Superior temporal gyrus (tissue), 1 donor: ENCODE measurements around the gene PDPR.
"Not testable (repeated sequence)": the region's sequence is repeated elsewhere in the genome, so short reads cannot be mapped to it uniquely, and the experiment has no call there.

Source experiments
- DNase-seq: peaks from one replicate; pipeline ENCODE4 v3.0.0-alpha.2; 2016; ENCODE audit errors: extremely low spot score

PDPR gene

GRCh38 chr16:70113982-70114826, at the start of gene PDPR:
PDPR (plus strand) TSS chr16:70114332; CDS start chr16:70120493, 6,161 bp downstream.
- DNase-seq, result peak; percentile 84

- peak; percentile 17 for DNase-seq
Observed at GRCh38 chr16:70064841-70065370, 49.2 kb upstream of the PDPR start.

- not testable (repeated sequence) for DNase-seq
Observed at GRCh38 chr16:70065376-70065745, 48.8 kb upstream of the PDPR start.

- DNase-seq, result peak; percentile 72
Observed at GRCh38 chr16:70065746-70066658, 48.1 kb upstream of the PDPR start.

- DNase-seq, result not testable (repeated sequence)
Observed at GRCh38 chr16:70066751-70067150, 47.4 kb upstream of the PDPR start.

GRCh38 chr16:70079081-70079480, 35.1 kb upstream of the PDPR start:
- DNase-seq, result not testable (repeated sequence)

GRCh38 chr16:70081219-70081618, 32.9 kb upstream of the PDPR start:
- DNase-seq, result not testable (repeated sequence)

GRCh38 chr16:70083931-70084330, 30.2 kb upstream of the PDPR start:
- DNase-seq, result not testable (repeated sequence)

GRCh38 chr16:70088160-70088559, 26.0 kb upstream of the PDPR start:
- DNase-seq, result not testable (repeated sequence)

GRCh38 chr16:70088877-70089276, 25.3 kb upstream of the PDPR start:
- not testable (repeated sequence) for DNase-seq

GRCh38 chr16:70089289-70089688, 24.8 kb upstream of the PDPR start:
- not testable (repeated sequence) for DNase-seq

- DNase-seq, result not testable (repeated sequence)
Observed at GRCh38 chr16:70091104-70091503, 23.0 kb upstream of the PDPR start.

- not testable (repeated sequence) for DNase-seq
Observed at GRCh38 chr16:70094096-70094495, 20.0 kb upstream of the PDPR start.

- not testable (repeated sequence) for DNase-seq
Observed at GRCh38 chr16:70109583-70110279, 4.4 kb upstream of the PDPR start.

GRCh38 chr16:70112162-70112561, 2.0 kb upstream of the PDPR start:
- DNase-seq, result not testable (repeated sequence)

GRCh38 chr16:70113599-70113981, 542 bp upstream of the PDPR start:
- DNase-seq, result not testable (repeated sequence)

- DNase-seq, result not testable (repeated sequence)
Observed at GRCh38 chr16:70118354-70118753, 4.2 kb downstream of the PDPR start.

GRCh38 chr16:70118776-70119175, 4.6 kb downstream of the PDPR start:
- DNase-seq, result not testable (repeated sequence)

GRCh38 chr16:70120398-70120797, 6.3 kb downstream of the PDPR start:
- DNase-seq, result not testable (repeated sequence)

GRCh38 chr16:70123822-70124221, 9.7 kb downstream of the PDPR start:
- DNase-seq, result not testable (repeated sequence)

- DNase-seq, result not testable (repeated sequence)
Observed at GRCh38 chr16:70126226-70126625, 12.1 kb downstream of the PDPR start.
